Kidney epithelial cell (primary cell): ENCODE results near the gene GALNT3. TPM values are rescaled to one million over a fixed set of nuclear protein-coding genes. Genes with fewer than 3 reads are reported as not detected.

Source experiments
- DNase-seq: peaks from one replicate; pipeline ENCODE4 v3.0.0-alpha.2; 2010; ENCODE audit warnings: low read depth
- H3K27me3 ChIP-seq: 2 replicates; pipeline ENCODE4 v1.6.0; 2011; ENCODE audit warnings: low read length; ENCODE audit not compliant: control insufficient read depth, insufficient read depth
- H3K36me3 ChIP-seq: 2 replicates; pipeline ENCODE4 v1.5.1; 2011; ENCODE audit warnings: low read length; ENCODE audit not compliant: control insufficient read depth, insufficient read depth
- H3K4me3 ChIP-seq: 2 replicates; pipeline ENCODE4 v1.5.1; 2011; ENCODE audit warnings: low read depth, mild to moderate bottlenecking, control low read depth, low read length
- total RNA-seq: library from RNA; depleted of rRNA; stranded (reverse); fragments of >200 nt; gene quantifications from 2 replicates; pipeline ENCODE4 v1.2.3, GENCODE V29; 2015
- TF ChIP-seq, protein P1 (sequence below): IDR thresholded peaks from 2 replicates; pipeline ENCODE4 v1.5.1; 2011; ENCODE audit warnings: mild to moderate bottlenecking, moderate library complexity, low read length, control low read depth, inconsistent platforms; ENCODE audit not compliant: insufficient read depth, poor library complexity, severe bottlenecking

Gene GALNT3
- total RNA-seq, 1 donor from 2014 or later = 22.9 TPM

DNA sequence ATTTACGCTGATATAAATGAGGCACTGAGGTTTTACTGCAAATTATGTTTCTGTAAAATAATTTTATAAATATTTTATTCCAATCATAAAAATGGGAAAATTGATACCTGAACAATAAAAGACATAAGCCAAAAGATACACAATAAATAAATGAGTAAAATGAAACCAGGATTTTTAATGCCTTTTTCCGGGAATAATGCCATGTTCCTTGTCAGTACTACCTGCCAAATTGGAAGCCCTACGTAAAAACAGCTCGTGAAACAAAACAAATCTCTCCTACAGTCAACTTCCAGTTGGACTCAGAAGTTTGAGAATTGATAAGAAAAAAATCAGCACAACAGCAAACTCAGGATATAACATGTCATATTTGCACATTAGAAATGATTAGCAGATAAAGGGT is 18.0 kb downstream of the GALNT3 start:
- Histone ChIP-seq H3K4me3 (no peak overlapping the region), H3K27me3 (no peaks in the 10 kb centered on the region), H3K36me3 (no peaks in the 10 kb centered on the region)
- DNase-seq = no peak
- TF ChIP-seq, protein P1, sequence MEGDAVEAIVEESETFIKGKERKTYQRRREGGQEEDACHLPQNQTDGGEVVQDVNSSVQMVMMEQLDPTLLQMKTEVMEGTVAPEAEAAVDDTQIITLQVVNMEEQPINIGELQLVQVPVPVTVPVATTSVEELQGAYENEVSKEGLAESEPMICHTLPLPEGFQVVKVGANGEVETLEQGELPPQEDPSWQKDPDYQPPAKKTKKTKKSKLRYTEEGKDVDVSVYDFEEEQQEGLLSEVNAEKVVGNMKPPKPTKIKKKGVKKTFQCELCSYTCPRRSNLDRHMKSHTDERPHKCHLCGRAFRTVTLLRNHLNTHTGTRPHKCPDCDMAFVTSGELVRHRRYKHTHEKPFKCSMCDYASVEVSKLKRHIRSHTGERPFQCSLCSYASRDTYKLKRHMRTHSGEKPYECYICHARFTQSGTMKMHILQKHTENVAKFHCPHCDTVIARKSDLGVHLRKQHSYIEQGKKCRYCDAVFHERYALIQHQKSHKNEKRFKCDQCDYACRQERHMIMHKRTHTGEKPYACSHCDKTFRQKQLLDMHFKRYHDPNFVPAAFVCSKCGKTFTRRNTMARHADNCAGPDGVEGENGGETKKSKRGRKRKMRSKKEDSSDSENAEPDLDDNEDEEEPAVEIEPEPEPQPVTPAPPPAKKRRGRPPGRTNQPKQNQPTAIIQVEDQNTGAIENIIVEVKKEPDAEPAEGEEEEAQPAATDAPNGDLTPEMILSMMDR = no peak

DNA sequence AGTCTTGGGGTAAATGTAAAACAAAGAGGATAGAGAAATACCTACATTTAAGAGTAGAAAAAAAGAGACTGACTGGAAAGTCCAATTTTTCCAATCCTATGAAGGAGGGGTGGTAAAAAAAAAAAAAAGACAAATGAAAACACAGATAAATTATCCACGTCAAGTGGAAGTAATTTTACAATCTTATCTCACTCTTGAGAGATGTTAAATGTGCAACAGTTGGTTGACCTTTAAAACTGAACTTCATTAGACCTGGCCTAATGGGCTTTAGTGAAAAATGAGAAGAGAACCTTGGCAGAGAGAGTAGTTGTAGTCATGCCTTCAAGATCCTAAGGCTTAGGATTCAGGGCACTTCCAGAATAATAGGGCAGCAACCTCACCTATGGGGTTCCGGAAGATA is 20.4 kb downstream of the GALNT3 start:
- TF ChIP-seq, protein P1 = no peak
- no peak overlapping the region for H3K4me3 ChIP-seq
- no peaks in the 10 kb centered on the region for H3K36me3 ChIP-seq
- no peaks in the 10 kb centered on the region for H3K27me3 ChIP-seq
- DNase-seq = no peak

DNA sequence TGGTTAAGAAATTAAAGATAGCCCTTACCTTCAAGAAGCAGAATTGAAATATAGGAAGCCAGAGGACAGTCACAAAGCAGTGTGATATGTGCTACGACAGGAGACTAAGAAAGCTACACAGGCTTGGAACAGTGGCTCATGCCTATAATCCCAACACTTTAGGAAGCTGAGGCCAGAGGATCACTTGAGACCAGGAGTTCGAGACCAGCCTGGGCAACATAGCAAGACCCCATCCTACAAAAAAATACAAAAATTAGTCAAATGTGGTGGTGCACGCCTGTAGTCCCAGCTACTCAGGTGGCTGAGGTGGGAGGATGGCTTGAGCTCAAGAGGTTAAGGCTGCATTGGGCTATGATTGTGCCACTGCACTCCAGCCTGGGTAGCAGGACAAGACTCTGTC is 21.9 kb downstream of the GALNT3 start:
- TF ChIP-seq, protein P1 = no peak
- Histone ChIP-seq H3K4me3 (no peak overlapping the region), H3K27me3 (no peaks in the 10 kb centered on the region), H3K36me3 (no peaks in the 10 kb centered on the region)
- no peak for DNase-seq

DNA sequence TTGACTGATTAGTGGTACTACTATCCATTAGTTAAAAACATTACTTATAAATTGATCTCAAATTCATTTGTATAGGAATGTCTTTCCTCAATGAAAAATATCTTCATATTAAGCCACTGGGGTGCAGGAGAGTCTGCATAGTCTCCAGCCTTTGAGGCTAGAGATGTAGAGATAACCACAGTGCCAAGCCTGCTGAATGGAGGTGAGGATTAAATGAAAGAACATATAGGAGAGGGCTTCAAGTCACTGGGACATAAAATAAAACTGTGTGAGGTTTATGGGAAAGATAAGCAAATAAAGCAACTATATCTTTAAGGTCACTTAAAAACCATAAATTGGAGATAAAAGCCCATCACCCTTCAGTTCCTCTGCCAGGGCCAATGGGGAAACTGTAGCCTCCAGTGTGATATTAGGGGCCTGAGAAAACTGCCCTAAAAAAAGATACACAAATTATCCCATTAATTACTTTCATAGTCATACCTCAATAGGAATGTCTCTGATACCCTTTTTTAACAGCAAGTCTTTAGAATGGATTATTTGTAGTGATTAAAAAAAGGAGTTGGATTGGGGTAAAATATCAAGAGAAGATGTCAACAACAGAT is 27.6 kb downstream of the GALNT3 start:
- DNase-seq = no peak
- Histone ChIP-seq H3K4me3 (no peak overlapping the region), H3K36me3 (no peaks in the 10 kb centered on the region), H3K27me3 (no peaks in the 10 kb centered on the region)
- TF ChIP-seq, protein P1 = no peak

DNA sequence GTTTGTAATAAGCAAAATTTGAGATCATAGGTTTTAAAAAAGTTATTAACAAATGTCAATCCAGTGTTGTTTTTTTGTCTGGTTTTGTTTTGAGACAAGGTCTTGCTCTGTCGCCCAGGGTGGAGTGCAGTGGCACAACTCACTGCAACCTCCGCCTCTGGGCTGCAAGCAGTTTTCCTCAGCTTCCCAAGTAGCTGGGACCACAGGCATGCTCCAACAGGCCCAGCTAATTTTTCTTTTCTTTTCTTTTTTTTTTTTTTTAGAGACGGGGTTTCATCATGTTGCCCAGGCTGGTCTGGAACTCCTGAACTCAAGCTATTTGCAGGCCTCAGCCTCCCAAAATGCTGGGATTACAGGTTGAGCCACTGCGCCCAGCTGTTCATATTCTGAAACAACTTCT is 31.3 kb downstream of the GALNT3 start:
- Histone ChIP-seq H3K27me3 (no peaks in the 10 kb centered on the region), H3K4me3 (no peak overlapping the region), H3K36me3 (no peaks in the 10 kb centered on the region)
- TF ChIP-seq, protein P1 = no peak
- DNase-seq = no peak
